HEK293 (cell line): ENCODE results near the gene KCNMA1.

Experiments used
- CTCF ChIA-PET: fragments of 350-600 bp; formaldehyde crosslinking; extraction: SDS; loops from one replicate; lab custom pipeline; 2021; ENCODE audit warnings: antibody characterized with exemption; lab: Yijun Ruan, JAX
- POLR2A ChIA-PET: fragments of 300-600 bp; formaldehyde crosslinking; extraction: SDS; loops from one replicate; lab custom pipeline; 2020; ENCODE audit warnings: antibody characterized with exemption, inconsistent platforms; lab: Yijun Ruan, JAX
- H3K27ac ChIP-seq: fragments of 200-500 bp; sonication (Bioruptor generic); 2 replicates; pipeline ENCODE4 v1.5.1; 2014; ENCODE audit warnings: low read depth, low read length, control low read depth, inconsistent platforms; ENCODE audit errors: extremely low read depth
- H3K36me3 ChIP-seq, 2 experiments: fragments of 200-500 bp in 1 of 2; sonication (Bioruptor generic) in 1 of 2; 1 replicate in 1 of 2; 2 replicates in 1 of 2; pipeline ENCODE4 v1.5.1; 2014 to 2017; ENCODE audit warnings: inconsistent platforms in 2 of 2, low read length in 2 of 2; ENCODE audit not compliant: control insufficient read depth in 2 of 2, insufficient read depth in 1 of 2
- H3K4me1 ChIP-seq: fragments of 200-500 bp; sonication (Bioruptor generic); 2 replicates; pipeline ENCODE4 v1.5.1; 2014; ENCODE audit warnings: mild to moderate bottlenecking, low read length, inconsistent platforms; ENCODE audit not compliant: control insufficient read depth, insufficient read depth
- H3K4me3 ChIP-seq: 2 replicates; pipeline ENCODE4 v1.5.1; 2011; ENCODE audit warnings: low read depth, mild to moderate bottlenecking, control low read depth, low read length, moderate library complexity
- H3K9me3 ChIP-seq: fragments of 200-500 bp; sonication (Bioruptor generic); 2 replicates; pipeline ENCODE4 v1.5.1; 2014; ENCODE audit warnings: low read depth, low read length, inconsistent platforms; ENCODE audit not compliant: control insufficient read depth, insufficient read depth
- BCL11B ChIP-seq: fragments of 450-650 bp; formaldehyde crosslinking; IDR thresholded peaks from 2 replicates; pipeline ENCODE4 v1.5.1; 2016; ENCODE audit warnings: low read depth, missing biosample characterization, missing genetic modification characterization
- MYNN ChIP-seq: fragments of 450-650 bp; formaldehyde crosslinking; IDR thresholded peaks from 2 replicates; pipeline ENCODE4 v1.5.1; 2016; ENCODE audit warnings: missing biosample characterization, missing genetic modification characterization, borderline replicate concordance
- ZBTB17 ChIP-seq: fragments of 450-650 bp; formaldehyde crosslinking; IDR thresholded peaks from 2 replicates; pipeline ENCODE4 v1.5.1; 2016; ENCODE audit warnings: missing biosample characterization, missing genetic modification characterization
- ZEB2 ChIP-seq: fragments of 450-650 bp; formaldehyde crosslinking; IDR thresholded peaks from 2 replicates; pipeline ENCODE4 v1.5.1; 2016; ENCODE audit warnings: missing biosample characterization, missing genetic modification characterization
- ZNF112 ChIP-seq: fragments of 450-650 bp; formaldehyde crosslinking; IDR thresholded peaks from 2 replicates; pipeline ENCODE4 v1.5.0; 2017; ENCODE audit warnings: missing biosample characterization, missing genetic modification characterization
- ZNF132 ChIP-seq: fragments of 450-650 bp; formaldehyde crosslinking; IDR thresholded peaks from 2 replicates; pipeline ENCODE4 v1.5.1; 2017; ENCODE audit warnings: missing biosample characterization, missing genetic modification characterization, borderline replicate concordance
- ZNF202 ChIP-seq: fragments of 450-650 bp; formaldehyde crosslinking; IDR thresholded peaks from 2 replicates; pipeline ENCODE4 v1.5.1; 2016; ENCODE audit warnings: missing biosample characterization, missing genetic modification characterization, borderline replicate concordance
- ZNF23 ChIP-seq: fragments of 450-650 bp; formaldehyde crosslinking; IDR thresholded peaks from 2 replicates; pipeline ENCODE4 v1.5.1; 2016; ENCODE audit warnings: missing biosample characterization, missing genetic modification characterization, borderline replicate concordance
- ZNF302 ChIP-seq: fragments of 450-650 bp; formaldehyde crosslinking; IDR thresholded peaks from 2 replicates; pipeline ENCODE4 v1.5.1; 2016; ENCODE audit warnings: missing biosample characterization, missing genetic modification characterization, low read depth
- ZNF560 ChIP-seq: fragments of 450-650 bp; formaldehyde crosslinking; IDR thresholded peaks from 2 replicates; pipeline ENCODE4 v1.5.1; 2017; ENCODE audit warnings: missing biosample characterization, missing genetic modification characterization, borderline replicate concordance
- ZNF624 ChIP-seq: fragments of 450-650 bp; formaldehyde crosslinking; IDR thresholded peaks from 2 replicates; pipeline ENCODE4 v1.5.1; 2017; ENCODE audit warnings: missing biosample characterization, missing genetic modification characterization
- ZNF692 ChIP-seq: fragments of 450-650 bp; formaldehyde crosslinking; IDR thresholded peaks from 2 replicates; pipeline ENCODE4 v1.5.1; 2016; ENCODE audit warnings: missing biosample characterization, missing genetic modification characterization
- ZNF777 ChIP-seq: fragments of 450-650 bp; formaldehyde crosslinking; IDR thresholded peaks from 2 replicates; pipeline ENCODE4 v1.5.1; 2017; ENCODE audit warnings: missing biosample characterization, missing genetic modification characterization, borderline replicate concordance
- ZNF830 ChIP-seq: fragments of 450-650 bp; IDR thresholded peaks from 2 replicates; pipeline ENCODE4 v1.5.0; 2018; ENCODE audit warnings: missing biosample characterization, missing genetic modification characterization, low read depth, mild to moderate bottlenecking, moderate library complexity
- TF ChIP-seq, protein P1 (sequence below): fragments of 450-650 bp; formaldehyde crosslinking; conservative IDR thresholded peaks from 2 replicates; pipeline ENCODE4 v1.5.1; 2016; ENCODE audit warnings: low read depth, missing biosample characterization, missing genetic modification characterization
- TF ChIP-seq, protein P2 (sequence below): fragments of 450-650 bp; formaldehyde crosslinking; IDR thresholded peaks from 2 replicates; pipeline ENCODE4 v1.5.1; 2016; ENCODE audit warnings: missing biosample characterization, missing genetic modification characterization
- TF ChIP-seq, protein P3 (sequence below): fragments of 450-650 bp; formaldehyde crosslinking; IDR thresholded peaks from 2 replicates; pipeline ENCODE4 v1.5.1; 2017; ENCODE audit warnings: missing biosample characterization, mild to moderate bottlenecking, missing genetic modification characterization, moderate library complexity

Gene KCNMA1

GRCh38 chr10:76954838-76955237 lies 682.8 kb downstream of the KCNMA1 start (continued):
- no peak for TF ChIP-seq ZNF777 (tag by site-specific recombination)

DNA sequence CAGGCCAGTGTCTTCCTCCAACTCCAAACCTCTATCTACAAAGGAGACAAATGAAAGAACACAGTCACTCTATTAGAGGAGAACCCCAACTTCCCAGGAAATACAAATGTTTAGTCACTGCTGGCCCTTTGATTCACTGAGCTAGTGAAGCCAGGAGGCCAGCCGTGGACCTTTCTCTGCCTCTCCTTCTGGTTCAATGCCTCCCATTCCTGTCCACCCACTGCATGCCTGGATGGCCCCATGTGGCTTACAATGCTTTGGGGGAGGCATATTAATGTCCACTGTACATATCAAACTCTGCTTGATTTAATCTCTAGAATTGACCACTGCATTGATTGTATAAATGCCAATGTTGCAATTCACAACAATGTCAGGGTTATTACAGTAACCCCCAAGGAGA lies 687.3 kb downstream of the KCNMA1 start:
- H3K9me3 ChIP-seq = no peaks in the 10 kb centered on the region
- ChIA-PET POLR2A (no interaction called here), CTCF (interaction anchor here (0.6 to 1.1 kb wide), 2 partner anchors 16 to 35 kb away, joined by 3 to 4 read pairs; no protein-coding TSS in a partner anchor)

DNA sequence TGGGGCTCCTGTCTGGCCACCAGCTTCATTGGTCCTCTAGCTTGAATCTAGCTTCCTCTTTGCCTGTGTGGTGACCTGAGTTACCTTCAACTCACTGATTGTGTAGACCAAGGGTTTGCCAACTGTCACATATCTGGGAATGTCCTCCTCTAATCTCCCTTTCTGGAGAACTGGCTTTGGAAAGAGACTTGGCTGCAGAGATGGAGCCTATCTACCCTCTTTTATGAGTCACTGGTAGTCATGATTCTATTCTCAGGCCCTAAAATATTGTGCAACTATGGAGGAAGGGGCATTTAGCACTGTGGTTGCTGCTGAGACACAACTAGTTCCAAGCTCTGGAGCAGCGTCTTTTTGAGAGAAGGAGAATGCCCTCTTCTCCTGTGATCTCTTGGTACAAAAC lies 691.3 kb downstream of the KCNMA1 start:
- ChIA-PET CTCF (no interaction called here), POLR2A (no interaction called here)
- TF ChIP-seq ZEB2 (no peak), ZBTB17 (tag by site-specific recombination) (no peak), ZNF23 (no peak), MYNN (no peak), ZNF830 (tag by site-specific recombination) (no peak)
- TF ChIP-seq, protein P1, sequence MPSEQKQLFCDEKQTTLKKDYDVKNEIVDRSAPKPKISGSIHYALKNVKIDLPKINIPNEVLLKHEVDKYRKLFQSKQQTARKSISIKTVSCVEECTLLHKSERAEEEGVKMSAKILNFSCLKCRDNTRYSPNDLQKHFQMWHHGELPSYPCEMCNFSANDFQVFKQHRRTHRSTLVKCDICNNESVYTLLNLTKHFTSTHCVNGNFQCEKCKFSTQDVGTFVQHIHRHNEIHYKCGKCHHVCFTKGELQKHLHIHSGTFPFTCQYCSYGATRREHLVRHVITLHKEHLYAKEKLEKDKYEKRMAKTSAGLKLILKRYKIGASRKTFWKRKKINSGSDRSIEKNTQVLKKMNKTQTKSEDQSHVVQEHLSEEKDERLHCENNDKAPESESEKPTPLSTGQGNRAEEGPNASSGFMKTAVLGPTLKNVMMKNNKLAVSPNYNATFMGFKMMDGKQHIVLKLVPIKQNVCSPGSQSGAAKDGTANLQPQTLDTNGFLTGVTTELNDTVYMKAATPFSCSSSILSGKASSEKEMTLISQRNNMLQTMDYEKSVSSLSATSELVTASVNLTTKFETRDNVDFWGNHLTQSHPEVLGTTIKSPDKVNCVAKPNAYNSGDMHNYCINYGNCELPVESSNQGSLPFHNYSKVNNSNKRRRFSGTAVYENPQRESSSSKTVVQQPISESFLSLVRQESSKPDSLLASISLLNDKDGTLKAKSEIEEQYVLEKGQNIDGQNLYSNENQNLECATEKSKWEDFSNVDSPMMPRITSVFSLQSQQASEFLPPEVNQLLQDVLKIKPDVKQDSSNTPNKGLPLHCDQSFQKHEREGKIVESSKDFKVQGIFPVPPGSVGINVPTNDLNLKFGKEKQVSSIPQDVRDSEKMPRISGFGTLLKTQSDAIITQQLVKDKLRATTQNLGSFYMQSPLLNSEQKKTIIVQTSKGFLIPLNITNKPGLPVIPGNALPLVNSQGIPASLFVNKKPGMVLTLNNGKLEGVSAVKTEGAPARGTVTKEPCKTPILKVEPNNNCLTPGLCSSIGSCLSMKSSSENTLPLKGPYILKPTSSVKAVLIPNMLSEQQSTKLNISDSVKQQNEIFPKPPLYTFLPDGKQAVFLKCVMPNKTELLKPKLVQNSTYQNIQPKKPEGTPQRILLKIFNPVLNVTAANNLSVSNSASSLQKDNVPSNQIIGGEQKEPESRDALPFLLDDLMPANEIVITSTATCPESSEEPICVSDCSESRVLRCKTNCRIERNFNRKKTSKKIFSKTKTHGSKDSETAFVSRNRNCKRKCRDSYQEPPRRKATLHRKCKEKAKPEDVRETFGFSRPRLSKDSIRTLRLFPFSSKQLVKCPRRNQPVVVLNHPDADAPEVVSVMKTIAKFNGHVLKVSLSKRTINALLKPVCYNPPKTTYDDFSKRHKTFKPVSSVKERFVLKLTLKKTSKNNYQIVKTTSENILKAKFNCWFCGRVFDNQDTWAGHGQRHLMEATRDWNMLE (tag by site-specific recombination) = no peak
- TF ChIP-seq, protein P2, sequence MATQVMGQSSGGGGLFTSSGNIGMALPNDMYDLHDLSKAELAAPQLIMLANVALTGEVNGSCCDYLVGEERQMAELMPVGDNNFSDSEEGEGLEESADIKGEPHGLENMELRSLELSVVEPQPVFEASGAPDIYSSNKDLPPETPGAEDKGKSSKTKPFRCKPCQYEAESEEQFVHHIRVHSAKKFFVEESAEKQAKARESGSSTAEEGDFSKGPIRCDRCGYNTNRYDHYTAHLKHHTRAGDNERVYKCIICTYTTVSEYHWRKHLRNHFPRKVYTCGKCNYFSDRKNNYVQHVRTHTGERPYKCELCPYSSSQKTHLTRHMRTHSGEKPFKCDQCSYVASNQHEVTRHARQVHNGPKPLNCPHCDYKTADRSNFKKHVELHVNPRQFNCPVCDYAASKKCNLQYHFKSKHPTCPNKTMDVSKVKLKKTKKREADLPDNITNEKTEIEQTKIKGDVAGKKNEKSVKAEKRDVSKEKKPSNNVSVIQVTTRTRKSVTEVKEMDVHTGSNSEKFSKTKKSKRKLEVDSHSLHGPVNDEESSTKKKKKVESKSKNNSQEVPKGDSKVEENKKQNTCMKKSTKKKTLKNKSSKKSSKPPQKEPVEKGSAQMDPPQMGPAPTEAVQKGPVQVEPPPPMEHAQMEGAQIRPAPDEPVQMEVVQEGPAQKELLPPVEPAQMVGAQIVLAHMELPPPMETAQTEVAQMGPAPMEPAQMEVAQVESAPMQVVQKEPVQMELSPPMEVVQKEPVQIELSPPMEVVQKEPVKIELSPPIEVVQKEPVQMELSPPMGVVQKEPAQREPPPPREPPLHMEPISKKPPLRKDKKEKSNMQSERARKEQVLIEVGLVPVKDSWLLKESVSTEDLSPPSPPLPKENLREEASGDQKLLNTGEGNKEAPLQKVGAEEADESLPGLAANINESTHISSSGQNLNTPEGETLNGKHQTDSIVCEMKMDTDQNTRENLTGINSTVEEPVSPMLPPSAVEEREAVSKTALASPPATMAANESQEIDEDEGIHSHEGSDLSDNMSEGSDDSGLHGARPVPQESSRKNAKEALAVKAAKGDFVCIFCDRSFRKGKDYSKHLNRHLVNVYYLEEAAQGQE (tag by site-specific recombination) = no peak
- TF ChIP-seq, protein P3, sequence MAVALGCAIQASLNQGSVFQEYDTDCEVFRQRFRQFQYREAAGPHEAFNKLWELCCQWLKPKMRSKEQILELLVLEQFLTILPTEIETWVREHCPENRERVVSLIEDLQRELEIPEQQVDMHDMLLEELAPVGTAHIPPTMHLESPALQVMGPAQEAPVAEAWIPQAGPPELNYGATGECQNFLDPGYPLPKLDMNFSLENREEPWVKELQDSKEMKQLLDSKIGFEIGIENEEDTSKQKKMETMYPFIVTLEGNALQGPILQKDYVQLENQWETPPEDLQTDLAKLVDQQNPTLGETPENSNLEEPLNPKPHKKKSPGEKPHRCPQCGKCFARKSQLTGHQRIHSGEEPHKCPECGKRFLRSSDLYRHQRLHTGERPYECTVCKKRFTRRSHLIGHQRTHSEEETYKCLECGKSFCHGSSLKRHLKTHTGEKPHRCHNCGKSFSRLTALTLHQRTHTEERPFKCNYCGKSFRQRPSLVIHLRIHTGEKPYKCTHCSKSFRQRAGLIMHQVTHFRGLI (tag by site-specific recombination) = no peak
- H3K4me3 ChIP-seq = no peak overlapping the region
- no peak overlapping the region for H3K27ac ChIP-seq
- H3K36me3 ChIP-seq = no peaks in the 10 kb centered on the region
- no peaks in the 10 kb centered on the region for H3K9me3 ChIP-seq
- H3K4me1 ChIP-seq = no peaks in the 10 kb centered on the region

More for the DNA sequence above, 687.3 kb downstream of the KCNMA1 start:
- Histone ChIP-seq H3K27ac (no peak overlapping the region), H3K4me1 (no peaks in the 10 kb centered on the region), H3K36me3 (no peaks in the 10 kb centered on the region), H3K4me3 (no peak overlapping the region)
- TF ChIP-seq ZNF692 (tag by site-specific recombination) (no peak), ZNF302 (tag by site-specific recombination) (no peak), ZNF112 (no peak), ZNF560 (tag by site-specific recombination) (no peak), ZNF202 (tag by site-specific recombination) (no peak), BCL11B (tag by site-specific recombination) (no peak), ZNF132 (no peak), ZNF624 (tag by site-specific recombination) (no peak)
